ENCODE measurements around the gene LBR. TPM values are rescaled to one million over a fixed set of nuclear protein-coding genes. Genes with fewer than 3 reads are reported as not detected.

The LBR gene
- total RNA-seq: 10 to 100 TPM in 6 of 10 donors, 1 to 10 TPM in 4; 8.5 to 22.6 (median 11.0) TPM
- 1 to 10 TPM; 7.6 to 7.7 TPM for polyA plus RNA-seq
- long read RNA-seq, donor 1, transcript LBR-201 (14 exons, 3,745 nt): major isoform, 31 of 38 reads
- long read RNA-seq, donor 1, partial matches to known transcripts: 5 of 38 reads
- long read RNA-seq, donor 1, other reads (novel, unspliced or antisense): 2 of 38 reads
- long read RNA-seq, donor 2, transcript LBR-201 (14 exons, 3,745 nt): major isoform, 20 of 28 reads
- long read RNA-seq, donor 2, partial matches to known transcripts: 3 of 28 reads
- long read RNA-seq, donor 2, other reads (novel, unspliced or antisense): 5 of 28 reads
- long read RNA-seq, donor 3, transcript LBR-201 (14 exons, 3,745 nt): major isoform, 21 of 34 reads
- long read RNA-seq, donor 3, partial matches to known transcripts: 6 of 34 reads
- long read RNA-seq, donor 3, other reads (novel, unspliced or antisense): 7 of 34 reads

DNA sequence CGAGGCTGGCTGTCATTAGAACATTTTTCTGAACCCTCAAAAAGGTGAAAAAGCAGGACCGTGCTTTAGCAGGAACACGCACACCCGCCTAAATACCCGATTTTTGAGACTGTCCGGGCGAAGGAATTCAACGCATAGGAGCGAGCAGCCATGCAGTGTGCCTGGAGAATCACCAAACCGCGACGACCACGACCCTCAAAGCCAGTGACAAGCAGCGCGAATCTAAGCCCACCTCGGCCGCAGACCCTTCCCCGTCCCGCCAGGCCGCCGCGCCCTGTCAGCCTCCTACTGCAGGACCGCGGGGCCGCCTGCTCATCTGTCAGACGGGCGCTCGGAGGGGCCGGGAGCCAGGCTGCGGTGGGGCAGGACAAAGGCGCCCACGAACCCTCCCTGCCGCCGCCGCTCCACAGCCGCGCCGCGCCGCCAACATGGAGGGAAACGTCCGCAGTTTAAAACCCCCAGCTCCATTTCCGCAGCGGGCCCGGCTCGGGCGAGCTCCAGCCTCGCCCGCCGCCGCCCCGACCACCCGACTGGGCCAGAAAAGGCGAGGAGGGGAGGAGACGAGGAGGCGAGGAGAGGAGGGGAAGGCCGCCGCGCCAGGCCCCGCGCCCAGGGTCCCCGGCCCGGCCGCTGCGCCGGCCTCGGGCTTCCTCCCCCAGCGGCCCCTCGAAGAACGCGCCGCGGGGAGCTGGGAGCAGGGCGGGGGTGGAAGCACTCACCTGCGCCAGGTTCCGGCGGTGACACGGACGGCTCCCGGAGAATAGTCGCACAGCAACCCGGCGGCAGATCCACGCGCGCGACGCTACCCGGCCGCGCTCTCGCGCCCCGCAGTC is at the start of gene LBR:
Gene LBR (minus strand): TSS at position 804 of the 833 bp plus-strand sequence. CDS start 3,963 bp downstream, outside the sequence.
- H3K4me1 ChIP-seq: peaks cover 9 to 57% (median 41%) of the 10 kb centered on the region in 9 donors
- peak; percentile 28 to 48 for DNase-seq
- ATAC-seq: peak; percentile 13 to 57 (median 32)
- WGBS, 2 donors: 0% methylated on average over 77 to 94 of the region's 94 CpGs
- peaks cover 0 to 3% (median 0%) of the 10 kb centered on the region in 9 donors for H3K36me3 ChIP-seq
- no peaks in the 10 kb centered on the region for H3K27me3 ChIP-seq
- intact Hi-C loops (cut with DNase I): loop anchor here in 1 of 10 donors (2.0 kb wide), 1 partner anchor 17 kb away; no protein-coding TSS in a partner anchor
- H3K4me3 ChIP-seq: peak within 1 kb of the TSS; percentile 64 to 98 (median 90)
- TF ChIP-seq CTCF (IDR thresholded peaks at IDR 0.05): no peak
- peak within 1 kb of the TSS; percentile 47 to 97 (median 90) for H3K27ac ChIP-seq
- H3K9me3 ChIP-seq: peaks cover 0 to 12% (median 0%) of the 10 kb centered on the region in 11 donors

DNA sequence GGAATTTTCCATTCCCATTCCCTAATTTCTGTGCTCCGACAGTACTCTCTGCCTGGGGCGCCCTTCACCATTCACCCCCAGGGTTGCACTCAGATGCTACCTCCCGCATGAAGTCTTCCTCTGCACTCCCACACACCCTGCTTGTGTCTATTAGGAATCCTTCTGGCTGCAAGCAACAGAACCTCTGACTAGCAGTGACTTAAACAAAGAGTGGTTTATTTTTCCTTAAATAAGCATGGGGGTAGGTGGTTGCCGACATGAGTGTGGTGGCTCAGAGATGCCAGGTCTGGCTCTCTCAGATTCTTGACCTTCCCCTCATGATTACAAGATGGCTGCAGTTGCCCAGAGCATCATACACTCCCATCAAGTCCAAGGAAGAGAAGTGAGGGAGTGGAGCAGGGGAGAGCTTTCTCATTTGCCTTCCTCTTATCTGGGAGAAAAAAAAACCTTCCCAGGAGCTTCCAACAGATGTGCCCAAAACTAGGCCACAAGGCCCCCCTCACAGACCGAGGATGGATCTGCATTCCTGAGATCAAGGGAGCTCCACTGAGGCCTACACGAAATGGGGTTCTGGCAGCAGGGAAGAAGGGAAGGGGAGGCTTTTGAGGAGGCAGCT is 49.6 kb upstream of the LBR start:
- Histone ChIP-seq H3K36me3 (no peaks in the 10 kb centered on the region), H3K27me3 (no peaks in the 10 kb centered on the region), H3K4me3 (no peak overlapping the region), H3K27ac (no peak overlapping the region), H3K4me1 (peaks cover 0 to 11% (median 6%) of the 10 kb centered on the region in 9 donors), H3K9me3 (no peaks in the 10 kb centered on the region)
- 92 to 93% methylated on average over 6 of the region's 6 CpGs for WGBS, 2 donors
- DNase-seq: no peak
- intact Hi-C loops (cut with DNase I): loop anchor here (2.0 to 10.0 kb wide), 10 partner anchors 175 to 500 kb away; partner anchors contain the start of gene ENAH (in 2 of the 10)
- no peak for ATAC-seq
- TF ChIP-seq CTCF (IDR thresholded peaks at IDR 0.05): no peak

GRCh38 chr1:225476538-225476988 is 48.7 kb upstream of the LBR start:
- TF ChIP-seq CTCF (IDR thresholded peaks at IDR 0.05): no peak
- no peaks in the 10 kb centered on the region for H3K9me3 ChIP-seq
- no peak overlapping the region for H3K4me3 ChIP-seq
- no peak for ATAC-seq
- DNase-seq: no peak
- no peaks in the 10 kb centered on the region for H3K36me3 ChIP-seq
- WGBS, 2 donors: 76 to 77% methylated on average over 5 of the region's 5 CpGs
- intact Hi-C loops (cut with DNase I): loop anchor here (2.0 to 10.0 kb wide), 10 partner anchors 176 to 501 kb away; partner anchors contain the start of gene ENAH (in 2 of the 10)
- H3K27ac ChIP-seq: no peak overlapping the region
- H3K27me3 ChIP-seq: no peaks in the 10 kb centered on the region
- peaks cover 0 to 9% (median 6%) of the 10 kb centered on the region in 9 donors for H3K4me1 ChIP-seq

Measured in heart right ventricle (tissue), 16 donors.